Measurements from ENCODE around the gene CST4.
"Not testable (repeated sequence)": the region's sequence is repeated elsewhere in the genome, so short reads cannot be mapped to it uniquely, and the experiment has no call there.

Gene CST4

GRCh38 chr20:23669866-23670265, 19.0 kb downstream of the CST4 start:
- H3K9me3 ChIP-seq (replicated peaks; ENCODE audit: low read length), result no peaks in the 10 kb centered on the region
- H3K4me2 ChIP-seq (ENCODE audit: low read length), result no peak overlapping the region
- peaks cover 4% of the 10 kb centered on the region for H3K27me3 ChIP-seq (ENCODE audit: control insufficient read depth, insufficient read depth, low read length)
- H3K36me3 ChIP-seq (ENCODE audit: insufficient read depth, low read length), result no peaks in the 10 kb centered on the region
- H3K4me3 ChIP-seq (ENCODE audit: low read length), result no peak overlapping the region
- H3K4me1 ChIP-seq (ENCODE audit: control insufficient read depth, insufficient read depth, low read length), result no peaks in the 10 kb centered on the region
- H3K9ac ChIP-seq (ENCODE audit: low read depth, low read length), result no peak overlapping the region

- peaks cover 5% of the 10 kb centered on the region for H3K27me3 ChIP-seq (ENCODE audit: control insufficient read depth, insufficient read depth, low read length)
- H3K9ac ChIP-seq (ENCODE audit: low read depth, low read length), result no peak overlapping the region
- no peak overlapping the region for H3K4me3 ChIP-seq (ENCODE audit: low read length)
- H3K9me3 ChIP-seq (replicated peaks; ENCODE audit: low read length), result no peaks in the 10 kb centered on the region
- H3K4me2 ChIP-seq (ENCODE audit: low read length), result no peak overlapping the region
- no peaks in the 10 kb centered on the region for H3K4me1 ChIP-seq (ENCODE audit: control insufficient read depth, insufficient read depth, low read length)
- no peaks in the 10 kb centered on the region for H3K36me3 ChIP-seq (ENCODE audit: insufficient read depth, low read length)
Observed at GRCh38 chr20:23669327-23669726, 19.5 kb downstream of the CST4 start.

- H3K9ac ChIP-seq (ENCODE audit: low read depth, low read length), result no peak overlapping the region
- H3K4me3 ChIP-seq (ENCODE audit: low read length), result no peak overlapping the region
- peaks cover 8% of the 10 kb centered on the region for H3K27me3 ChIP-seq (ENCODE audit: control insufficient read depth, insufficient read depth, low read length)
- H3K9me3 ChIP-seq (replicated peaks; ENCODE audit: low read length), result no peaks in the 10 kb centered on the region
- no peak overlapping the region for H3K4me2 ChIP-seq (ENCODE audit: low read length)
- no peaks in the 10 kb centered on the region for H3K36me3 ChIP-seq (ENCODE audit: insufficient read depth, low read length)
- H3K4me1 ChIP-seq (ENCODE audit: control insufficient read depth, insufficient read depth, low read length), result no peaks in the 10 kb centered on the region
Observed at GRCh38 chr20:23668477-23668951, 20.3 kb downstream of the CST4 start.

GRCh38 chr20:23667666-23668065, 21.2 kb downstream of the CST4 start:
- H3K9me3 ChIP-seq (replicated peaks; ENCODE audit: low read length), result no peaks in the 10 kb centered on the region
- no peaks in the 10 kb centered on the region for H3K36me3 ChIP-seq (ENCODE audit: insufficient read depth, low read length)
- H3K4me3 ChIP-seq (ENCODE audit: low read length), result no peak overlapping the region
- peaks cover 8% of the 10 kb centered on the region for H3K27me3 ChIP-seq (ENCODE audit: control insufficient read depth, insufficient read depth, low read length)
- H3K4me2 ChIP-seq (ENCODE audit: low read length), result no peak overlapping the region
- H3K4me1 ChIP-seq (ENCODE audit: control insufficient read depth, insufficient read depth, low read length), result no peaks in the 10 kb centered on the region
- H3K9ac ChIP-seq (ENCODE audit: low read depth, low read length), result no peak overlapping the region

GRCh38 chr20:23666698-23667097, 22.1 kb downstream of the CST4 start:
- H3K4me3 ChIP-seq (ENCODE audit: low read length), result no peak overlapping the region
- H3K27me3 ChIP-seq (ENCODE audit: control insufficient read depth, insufficient read depth, low read length), result peaks cover 16% of the 10 kb centered on the region
- H3K4me2 ChIP-seq (ENCODE audit: low read length), result no peak overlapping the region
- H3K4me1 ChIP-seq (ENCODE audit: control insufficient read depth, insufficient read depth, low read length), result no peaks in the 10 kb centered on the region
- no peak overlapping the region for H3K9ac ChIP-seq (ENCODE audit: low read depth, low read length)
- no peaks in the 10 kb centered on the region for H3K36me3 ChIP-seq (ENCODE audit: insufficient read depth, low read length)
- no peaks in the 10 kb centered on the region for H3K9me3 ChIP-seq (replicated peaks; ENCODE audit: low read length)

GRCh38 chr20:23666189-23666588, 22.6 kb downstream of the CST4 start:
- no peak overlapping the region for H3K4me3 ChIP-seq (ENCODE audit: low read length)
- no peak overlapping the region for H3K4me2 ChIP-seq (ENCODE audit: low read length)
- peaks cover 20% of the 10 kb centered on the region for H3K27me3 ChIP-seq (ENCODE audit: control insufficient read depth, insufficient read depth, low read length)
- H3K4me1 ChIP-seq (ENCODE audit: control insufficient read depth, insufficient read depth, low read length), result no peaks in the 10 kb centered on the region
- H3K9me3 ChIP-seq (replicated peaks; ENCODE audit: low read length), result no peaks in the 10 kb centered on the region
- no peaks in the 10 kb centered on the region for H3K36me3 ChIP-seq (ENCODE audit: insufficient read depth, low read length)
- no peak overlapping the region for H3K9ac ChIP-seq (ENCODE audit: low read depth, low read length)

- no peaks in the 10 kb centered on the region for H3K36me3 ChIP-seq (ENCODE audit: insufficient read depth, low read length)
- H3K27me3 ChIP-seq (ENCODE audit: control insufficient read depth, insufficient read depth, low read length), result peaks cover 20% of the 10 kb centered on the region
- H3K9me3 ChIP-seq (replicated peaks; ENCODE audit: low read length), result no peaks in the 10 kb centered on the region
- no peak overlapping the region for H3K9ac ChIP-seq (ENCODE audit: low read depth, low read length)
- H3K4me1 ChIP-seq (ENCODE audit: control insufficient read depth, insufficient read depth, low read length), result peaks cover 6% of the 10 kb centered on the region
- H3K4me3 ChIP-seq (ENCODE audit: low read length), result no peak overlapping the region
- H3K4me2 ChIP-seq (ENCODE audit: low read length), result no peak overlapping the region
Observed at GRCh38 chr20:23664954-23665353, 23.9 kb downstream of the CST4 start.

GRCh38 chr20:23664046-23664445, 24.8 kb downstream of the CST4 start:
- not testable (repeated sequence) for H3K9me3 ChIP-seq (replicated peaks; ENCODE audit: low read length); H3K4me1 ChIP-seq (ENCODE audit: control insufficient read depth, insufficient read depth, low read length); H3K9ac ChIP-seq (ENCODE audit: low read depth, low read length); H3K4me2 ChIP-seq (ENCODE audit: low read length); H3K4me3 ChIP-seq (ENCODE audit: low read length); H3K36me3 ChIP-seq (ENCODE audit: insufficient read depth, low read length)
- peaks cover 20% of the 10 kb centered on the region for H3K27me3 ChIP-seq (ENCODE audit: control insufficient read depth, insufficient read depth, low read length)

GRCh38 chr20:23663180-23663579, 25.7 kb downstream of the CST4 start:
- Histone ChIP-seq H3K27me3 (ENCODE audit: control insufficient read depth, insufficient read depth, low read length) (peaks cover 20% of the 10 kb centered on the region), H3K36me3 (ENCODE audit: insufficient read depth, low read length) (no peaks in the 10 kb centered on the region), H3K4me3 (ENCODE audit: low read length) (no peak overlapping the region), H3K9me3 (replicated peaks; ENCODE audit: low read length) (no peaks in the 10 kb centered on the region), H3K4me2 (ENCODE audit: low read length) (no peak overlapping the region), H3K9ac (ENCODE audit: low read depth, low read length) (no peak overlapping the region), H3K4me1 (ENCODE audit: control insufficient read depth, insufficient read depth, low read length) (peaks cover 6% of the 10 kb centered on the region)

GRCh38 chr20:23662276-23662870, 26.5 kb downstream of the CST4 start:
- Histone ChIP-seq H3K36me3 (ENCODE audit: insufficient read depth, low read length) (no peaks in the 10 kb centered on the region), H3K4me1 (ENCODE audit: control insufficient read depth, insufficient read depth, low read length) (peaks cover 6% of the 10 kb centered on the region)

GRCh38 chr20:23661002-23661429, 27.8 kb downstream of the CST4 start:
- Histone ChIP-seq H3K27me3 (ENCODE audit: control insufficient read depth, insufficient read depth, low read length) (peaks cover 27% of the 10 kb centered on the region), H3K4me1 (ENCODE audit: control insufficient read depth, insufficient read depth, low read length) (peaks cover 10% of the 10 kb centered on the region)

More at GRCh38 chr20:23662276-23662870, 26.5 kb downstream of the CST4 start:
- H3K4me3 ChIP-seq (ENCODE audit: low read length), result no peak overlapping the region
- no peak overlapping the region for H3K4me2 ChIP-seq (ENCODE audit: low read length)
- no peak overlapping the region for H3K9ac ChIP-seq (ENCODE audit: low read depth, low read length)
- H3K9me3 ChIP-seq (replicated peaks; ENCODE audit: low read length), result no peaks in the 10 kb centered on the region
- peaks cover 20% of the 10 kb centered on the region for H3K27me3 ChIP-seq (ENCODE audit: control insufficient read depth, insufficient read depth, low read length)

More at GRCh38 chr20:23661002-23661429, 27.8 kb downstream of the CST4 start:
- no peak overlapping the region for H3K9ac ChIP-seq (ENCODE audit: low read depth, low read length)
- H3K4me2 ChIP-seq (ENCODE audit: low read length), result no peak overlapping the region
- no peaks in the 10 kb centered on the region for H3K36me3 ChIP-seq (ENCODE audit: insufficient read depth, low read length)
- no peak overlapping the region for H3K4me3 ChIP-seq (ENCODE audit: low read length)
- no peaks in the 10 kb centered on the region for H3K9me3 ChIP-seq (replicated peaks; ENCODE audit: low read length)

Data from skeletal muscle satellite cell (primary cell).